ENCODE data around the gene FRMD3.
A peak's percentile ranks its signal among the peaks of the same experiment; 100 is the strongest.

The FRMD3 gene

DNA sequence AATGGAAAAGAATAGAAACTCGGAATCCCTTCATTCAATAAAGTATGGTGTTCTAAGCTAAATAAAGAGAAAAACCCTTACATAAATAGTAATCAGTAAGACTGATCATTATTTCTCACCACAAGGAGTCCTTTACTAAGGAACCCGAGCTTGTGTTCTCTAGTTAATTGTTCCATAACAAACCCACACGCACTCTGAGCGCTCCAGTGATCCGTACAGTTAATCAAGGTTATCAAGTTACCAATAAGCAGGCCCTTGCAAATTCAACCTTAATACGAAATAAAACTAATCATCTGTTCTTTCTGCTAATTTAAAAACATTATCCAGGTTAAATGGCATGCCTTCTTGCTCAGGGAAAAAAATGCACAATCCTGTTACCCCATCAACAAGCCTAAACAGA is 224.4 kb downstream of the FRMD3 start:
- DNase-seq = no peak
- Mint-ChIP-seq H3K36me3 (ENCODE audit: low read depth) (no peaks in the 10 kb centered on the region), H3K4me3 (no peak overlapping the region), H3K4me1 (peaks cover 27% of the 10 kb centered on the region), H3K9me3 (peaks cover 5% of the 10 kb centered on the region), H3K27ac (peak overlapping the region; percentile 8), H3K27me3 (ENCODE audit: low read depth, poor library complexity) (peaks cover 3% of the 10 kb centered on the region)
- TF ChIP-seq, protein P1, sequence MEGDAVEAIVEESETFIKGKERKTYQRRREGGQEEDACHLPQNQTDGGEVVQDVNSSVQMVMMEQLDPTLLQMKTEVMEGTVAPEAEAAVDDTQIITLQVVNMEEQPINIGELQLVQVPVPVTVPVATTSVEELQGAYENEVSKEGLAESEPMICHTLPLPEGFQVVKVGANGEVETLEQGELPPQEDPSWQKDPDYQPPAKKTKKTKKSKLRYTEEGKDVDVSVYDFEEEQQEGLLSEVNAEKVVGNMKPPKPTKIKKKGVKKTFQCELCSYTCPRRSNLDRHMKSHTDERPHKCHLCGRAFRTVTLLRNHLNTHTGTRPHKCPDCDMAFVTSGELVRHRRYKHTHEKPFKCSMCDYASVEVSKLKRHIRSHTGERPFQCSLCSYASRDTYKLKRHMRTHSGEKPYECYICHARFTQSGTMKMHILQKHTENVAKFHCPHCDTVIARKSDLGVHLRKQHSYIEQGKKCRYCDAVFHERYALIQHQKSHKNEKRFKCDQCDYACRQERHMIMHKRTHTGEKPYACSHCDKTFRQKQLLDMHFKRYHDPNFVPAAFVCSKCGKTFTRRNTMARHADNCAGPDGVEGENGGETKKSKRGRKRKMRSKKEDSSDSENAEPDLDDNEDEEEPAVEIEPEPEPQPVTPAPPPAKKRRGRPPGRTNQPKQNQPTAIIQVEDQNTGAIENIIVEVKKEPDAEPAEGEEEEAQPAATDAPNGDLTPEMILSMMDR (IDR thresholded peaks at IDR 0.05) = no peak

DNA sequence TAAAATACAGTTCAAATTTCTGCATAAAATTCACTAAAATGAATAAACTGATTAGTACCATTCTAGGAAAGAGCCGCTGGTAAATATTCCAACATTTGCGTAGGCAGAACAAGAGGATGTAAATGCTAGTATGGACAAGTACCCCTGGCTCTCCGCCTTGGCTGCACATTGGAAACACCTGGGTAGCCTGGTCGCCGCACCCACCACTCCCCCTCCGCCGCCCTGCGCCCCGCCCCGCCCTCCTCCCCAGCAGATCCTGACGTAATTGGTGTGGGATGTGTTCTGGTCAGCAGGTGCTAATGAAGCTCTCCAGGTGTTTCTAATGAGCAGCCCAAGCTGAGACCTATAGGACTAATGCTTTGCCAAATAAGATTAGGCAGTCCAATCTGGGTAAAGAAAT is 225.7 kb downstream of the FRMD3 start:
- Mint-ChIP-seq H3K27ac (no peak overlapping the region), H3K36me3 (ENCODE audit: low read depth) (no peaks in the 10 kb centered on the region), H3K9me3 (peaks cover 3% of the 10 kb centered on the region), H3K27me3 (ENCODE audit: low read depth, poor library complexity) (peaks cover 3% of the 10 kb centered on the region), H3K4me3 (no peak overlapping the region), H3K4me1 (peaks cover 27% of the 10 kb centered on the region)
- no peak for DNase-seq
- TF ChIP-seq, protein P1 (IDR thresholded peaks at IDR 0.05) = no peak

- Mint-ChIP-seq H3K9me3 (no peaks in the 10 kb centered on the region), H3K36me3 (ENCODE audit: low read depth) (no peaks in the 10 kb centered on the region), H3K4me3 (no peak overlapping the region), H3K27me3 (ENCODE audit: low read depth, poor library complexity) (peaks cover 11% of the 10 kb centered on the region), H3K27ac (no peak overlapping the region), H3K4me1 (peaks cover 8% of the 10 kb centered on the region)
- DNase-seq = no peak
- TF ChIP-seq, protein P1 (IDR thresholded peaks at IDR 0.05) = no peak
Measured at GRCh38 chr9:83307066-83307724, 231.0 kb downstream of the FRMD3 start.

DNA sequence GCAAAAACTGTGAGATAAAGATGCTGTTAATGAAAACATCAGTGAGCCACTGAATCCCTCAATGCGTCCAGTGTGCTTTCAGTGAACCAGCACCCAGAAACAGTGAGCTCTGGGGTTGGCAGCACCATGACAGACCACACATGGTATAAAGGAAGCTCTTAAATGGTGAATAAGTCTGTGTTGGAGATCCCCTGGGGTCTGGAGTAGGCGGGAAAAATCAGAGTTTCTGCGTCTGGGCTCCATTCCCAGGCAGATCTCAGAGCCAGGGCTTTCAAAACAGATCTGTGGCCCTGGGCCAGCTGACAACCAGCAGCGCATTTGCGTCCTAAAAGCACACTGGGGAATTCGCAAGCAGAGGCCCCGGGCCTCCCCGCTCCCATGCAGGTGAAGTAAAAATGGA is 233.5 kb downstream of the FRMD3 start:
- H3K9me3 Mint-ChIP-seq = no peaks in the 10 kb centered on the region
- TF ChIP-seq, protein P1 (IDR thresholded peaks at IDR 0.05) = no peak
- H3K4me3 Mint-ChIP-seq = no peak overlapping the region
- H3K27ac Mint-ChIP-seq = peak overlapping the region; percentile 81
- peaks cover 19% of the 10 kb centered on the region for H3K4me1 Mint-ChIP-seq
- peaks cover 16% of the 10 kb centered on the region for H3K27me3 Mint-ChIP-seq (ENCODE audit: low read depth, poor library complexity)
- H3K36me3 Mint-ChIP-seq (ENCODE audit: low read depth) = no peaks in the 10 kb centered on the region
- DNase-seq = no peak

- H3K27ac Mint-ChIP-seq = peak overlapping the region; percentile 41
- TF ChIP-seq, protein P1 (IDR thresholded peaks at IDR 0.05) = no peak
- no peaks in the 10 kb centered on the region for H3K9me3 Mint-ChIP-seq
- peak overlapping the region; percentile 6 for H3K4me3 Mint-ChIP-seq
- peak; percentile 39 for DNase-seq
- peaks cover 29% of the 10 kb centered on the region for H3K27me3 Mint-ChIP-seq (ENCODE audit: low read depth, poor library complexity)
- peaks cover 34% of the 10 kb centered on the region for H3K4me1 Mint-ChIP-seq
- no peaks in the 10 kb centered on the region for H3K36me3 Mint-ChIP-seq (ENCODE audit: low read depth)
Measured at GRCh38 chr9:83299571-83299970, 238.6 kb downstream of the FRMD3 start.

GRCh38 chr9:83299094-83299493 is 239.1 kb downstream of the FRMD3 start:
- Mint-ChIP-seq H3K36me3 (ENCODE audit: low read depth) (no peaks in the 10 kb centered on the region), H3K27ac (no peak overlapping the region), H3K27me3 (ENCODE audit: low read depth, poor library complexity) (peaks cover 29% of the 10 kb centered on the region), H3K4me3 (no peak overlapping the region), H3K9me3 (no peaks in the 10 kb centered on the region), H3K4me1 (peaks cover 32% of the 10 kb centered on the region)
- no peak for DNase-seq
- TF ChIP-seq, protein P1 (IDR thresholded peaks at IDR 0.05) = no peak
